HEK293 (cell line): Measurements from ENCODE around the gene AGAP1.
A peak's percentile ranks its signal among the peaks of the same experiment; 100 is the strongest.

Experiments used
- CTCF ChIA-PET: fragments of 350-600 bp; formaldehyde crosslinking; extraction: SDS; loops from one replicate; lab custom pipeline; 2021; ENCODE audit warnings: antibody characterized with exemption; lab: Yijun Ruan, JAX
- POLR2A ChIA-PET: fragments of 300-600 bp; formaldehyde crosslinking; extraction: SDS; loops from one replicate; lab custom pipeline; 2020; ENCODE audit warnings: antibody characterized with exemption, inconsistent platforms; lab: Yijun Ruan, JAX
- H3K27ac ChIP-seq: fragments of 200-500 bp; sonication (Bioruptor generic); 2 replicates; pipeline ENCODE4 v1.5.1; 2014; ENCODE audit warnings: low read depth, low read length, control low read depth, inconsistent platforms; ENCODE audit errors: extremely low read depth
- H3K36me3 ChIP-seq, 2 experiments: fragments of 200-500 bp in 1 of 2; sonication (Bioruptor generic) in 1 of 2; 1 replicate in 1 of 2; 2 replicates in 1 of 2; pipeline ENCODE4 v1.5.1; 2014 to 2017; ENCODE audit warnings: inconsistent platforms in 2 of 2, low read length in 2 of 2; ENCODE audit not compliant: control insufficient read depth in 2 of 2, insufficient read depth in 1 of 2
- H3K4me1 ChIP-seq: fragments of 200-500 bp; sonication (Bioruptor generic); 2 replicates; pipeline ENCODE4 v1.5.1; 2014; ENCODE audit warnings: mild to moderate bottlenecking, low read length, inconsistent platforms; ENCODE audit not compliant: control insufficient read depth, insufficient read depth
- H3K4me3 ChIP-seq: 2 replicates; pipeline ENCODE4 v1.5.1; 2011; ENCODE audit warnings: low read depth, mild to moderate bottlenecking, control low read depth, low read length, moderate library complexity
- H3K9me3 ChIP-seq: fragments of 200-500 bp; sonication (Bioruptor generic); 2 replicates; pipeline ENCODE4 v1.5.1; 2014; ENCODE audit warnings: low read depth, low read length, inconsistent platforms; ENCODE audit not compliant: control insufficient read depth, insufficient read depth
- GLIS1 ChIP-seq: fragments of 450-650 bp; formaldehyde crosslinking; IDR thresholded peaks from 2 replicates; pipeline ENCODE4 v1.5.1; 2016; ENCODE audit warnings: missing biosample characterization, missing genetic modification characterization
- HOXA7 ChIP-seq: sonication (generic); formaldehyde crosslinking; IDR thresholded peaks from 2 replicates; pipeline ENCODE4 v1.8.1; 2022; ENCODE audit warnings: missing genetic modification reagents, borderline replicate concordance
- IKZF3 ChIP-seq: fragments of 450-650 bp; IDR thresholded peaks from 2 replicates; pipeline ENCODE4 v1.5.0; 2018; ENCODE audit warnings: missing biosample characterization, mild to moderate bottlenecking, missing genetic modification characterization, moderate library complexity
- MEIS1 ChIP-seq: sonication (generic); formaldehyde crosslinking; IDR thresholded peaks from 2 replicates; pipeline ENCODE4 v1.8.1; 2022; ENCODE audit warnings: missing genetic modification reagents, mild to moderate bottlenecking, borderline replicate concordance
- PRDM1 ChIP-seq: fragments of 450-650 bp; formaldehyde crosslinking; IDR thresholded peaks from 2 replicates; pipeline ENCODE4; 2016; ENCODE audit warnings: missing biosample characterization, missing genetic modification characterization
- SP7 ChIP-seq: fragments of 450-650 bp; formaldehyde crosslinking; IDR thresholded peaks from 2 replicates; pipeline ENCODE4 v1.5.1; 2016; ENCODE audit warnings: missing biosample characterization, missing genetic modification characterization
- ZBTB8A ChIP-seq: fragments of 450-650 bp; formaldehyde crosslinking; IDR thresholded peaks from 2 replicates; pipeline ENCODE4 v1.5.1; 2016; ENCODE audit warnings: missing biosample characterization, missing genetic modification characterization
- ZEB2 ChIP-seq: fragments of 450-650 bp; formaldehyde crosslinking; IDR thresholded peaks from 2 replicates; pipeline ENCODE4 v1.5.1; 2016; ENCODE audit warnings: missing biosample characterization, missing genetic modification characterization
- ZFP69B ChIP-seq: fragments of 450-650 bp; formaldehyde crosslinking; IDR thresholded peaks from 2 replicates; pipeline ENCODE4 v1.5.1; 2016; ENCODE audit warnings: missing biosample characterization, missing genetic modification characterization
- ZIC2 ChIP-seq: fragments of 450-650 bp; formaldehyde crosslinking; IDR thresholded peaks from 2 replicates; pipeline ENCODE4 v1.5.1; 2016; ENCODE audit warnings: missing biosample characterization, missing genetic modification characterization
- ZNF18 ChIP-seq: fragments of 450-650 bp; formaldehyde crosslinking; IDR thresholded peaks from 2 replicates; pipeline ENCODE4 v1.5.1; 2016; ENCODE audit warnings: missing biosample characterization, missing genetic modification characterization
- ZNF280D ChIP-seq: fragments of 450-650 bp; formaldehyde crosslinking; IDR thresholded peaks from 2 replicates; pipeline ENCODE4 v1.5.1; 2016; ENCODE audit warnings: missing biosample characterization, missing genetic modification characterization
- ZNF366 ChIP-seq: fragments of 450-650 bp; formaldehyde crosslinking; conservative IDR thresholded peaks from 2 replicates; pipeline ENCODE4 v1.5.1; 2016; ENCODE audit warnings: missing biosample characterization, missing genetic modification characterization
- ZNF423 ChIP-seq: fragments of 450-650 bp; formaldehyde crosslinking; IDR thresholded peaks from 2 replicates; pipeline ENCODE4 v1.5.1; 2016; ENCODE audit warnings: missing biosample characterization, missing genetic modification characterization
- ZNF558 ChIP-seq: fragments of 450-650 bp; formaldehyde crosslinking; IDR thresholded peaks from 2 replicates; pipeline ENCODE4 v1.5.1; 2016; ENCODE audit warnings: missing biosample characterization, missing genetic modification characterization
- ZNF658 ChIP-seq: fragments of 450-650 bp; formaldehyde crosslinking; IDR thresholded peaks from 2 replicates; pipeline ENCODE4; 2016; ENCODE audit warnings: missing biosample characterization, missing genetic modification characterization
- ZNF747 ChIP-seq: fragments of 450-650 bp; formaldehyde crosslinking; IDR thresholded peaks from 2 replicates; pipeline ENCODE4 v1.5.1; 2016; ENCODE audit warnings: missing biosample characterization, missing genetic modification characterization
- ZNF792 ChIP-seq: fragments of 450-650 bp; formaldehyde crosslinking; IDR thresholded peaks from 2 replicates; pipeline ENCODE4 v1.5.1; 2016; ENCODE audit warnings: missing biosample characterization, missing genetic modification characterization
- TF ChIP-seq, protein P1 (sequence below): fragments of 450-650 bp; formaldehyde crosslinking; IDR thresholded peaks from 2 replicates; pipeline ENCODE4 v1.5.1; 2016; ENCODE audit warnings: missing biosample characterization, missing genetic modification characterization
- TF ChIP-seq, protein P2 (sequence below): fragments of 450-650 bp; formaldehyde crosslinking; IDR thresholded peaks from 2 replicates; pipeline ENCODE4 v1.5.1; 2016; ENCODE audit warnings: missing biosample characterization, missing genetic modification characterization

The AGAP1 gene

DNA sequence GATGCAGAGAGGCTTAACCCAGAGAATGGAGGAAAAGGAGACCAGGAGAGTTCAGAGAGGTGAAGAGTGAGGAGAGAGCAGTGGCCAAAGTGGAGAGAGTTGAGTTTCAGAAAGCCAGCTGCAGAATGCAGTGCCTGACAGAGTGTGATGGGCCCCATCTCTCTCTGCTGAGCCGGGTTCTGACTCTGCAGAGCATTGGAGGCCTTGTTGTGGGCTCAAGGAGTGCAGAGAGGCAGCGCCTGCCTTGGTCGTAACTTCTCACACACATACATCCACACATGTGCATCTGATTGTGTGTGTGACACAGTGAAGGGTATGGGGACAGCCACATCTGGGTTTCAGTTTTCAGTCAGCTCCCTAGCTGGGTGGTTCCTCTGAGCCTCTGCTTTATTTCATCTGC lies 58.8 kb downstream of the AGAP1 start (continued):
- TF ChIP-seq, protein P1, sequence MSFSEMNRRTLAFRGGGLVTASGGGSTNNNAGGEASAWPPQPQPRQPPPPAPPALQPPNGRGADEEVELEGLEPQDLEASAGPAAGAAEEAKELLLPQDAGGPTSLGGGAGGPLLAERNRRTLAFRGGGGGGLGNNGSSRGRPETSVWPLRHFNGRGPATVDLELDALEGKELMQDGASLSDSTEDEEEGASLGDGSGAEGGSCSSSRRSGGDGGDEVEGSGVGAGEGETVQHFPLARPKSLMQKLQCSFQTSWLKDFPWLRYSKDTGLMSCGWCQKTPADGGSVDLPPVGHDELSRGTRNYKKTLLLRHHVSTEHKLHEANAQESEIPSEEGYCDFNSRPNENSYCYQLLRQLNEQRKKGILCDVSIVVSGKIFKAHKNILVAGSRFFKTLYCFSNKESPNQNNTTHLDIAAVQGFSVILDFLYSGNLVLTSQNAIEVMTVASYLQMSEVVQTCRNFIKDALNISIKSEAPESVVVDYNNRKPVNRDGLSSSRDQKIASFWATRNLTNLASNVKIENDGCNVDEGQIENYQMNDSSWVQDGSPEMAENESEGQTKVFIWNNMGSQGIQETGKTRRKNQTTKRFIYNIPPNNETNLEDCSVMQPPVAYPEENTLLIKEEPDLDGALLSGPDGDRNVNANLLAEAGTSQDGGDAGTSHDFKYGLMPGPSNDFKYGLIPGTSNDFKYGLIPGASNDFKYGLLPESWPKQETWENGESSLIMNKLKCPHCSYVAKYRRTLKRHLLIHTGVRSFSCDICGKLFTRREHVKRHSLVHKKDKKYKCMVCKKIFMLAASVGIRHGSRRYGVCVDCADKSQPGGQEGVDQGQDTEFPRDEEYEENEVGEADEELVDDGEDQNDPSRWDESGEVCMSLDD (tag by site-specific recombination): no peak
- TF ChIP-seq ZNF558: no peak
- TF ChIP-seq ZNF658: no peak
- TF ChIP-seq ZNF792 (tag by site-specific recombination): no peak
- no peak for TF ChIP-seq ZFP69B (tag by site-specific recombination)
- TF ChIP-seq ZNF423: no peak
- no peak for TF ChIP-seq ZEB2 (tag by site-specific recombination)
- TF ChIP-seq IKZF3 (tag by site-specific recombination): no peak
- TF ChIP-seq ZBTB8A (tag by site-specific recombination): no peak
- TF ChIP-seq ZNF747 (tag by site-specific recombination): no peak
- no peak for TF ChIP-seq MEIS1
- no peak for TF ChIP-seq HOXA7 (CRISPR knock-in tag)

DNA sequence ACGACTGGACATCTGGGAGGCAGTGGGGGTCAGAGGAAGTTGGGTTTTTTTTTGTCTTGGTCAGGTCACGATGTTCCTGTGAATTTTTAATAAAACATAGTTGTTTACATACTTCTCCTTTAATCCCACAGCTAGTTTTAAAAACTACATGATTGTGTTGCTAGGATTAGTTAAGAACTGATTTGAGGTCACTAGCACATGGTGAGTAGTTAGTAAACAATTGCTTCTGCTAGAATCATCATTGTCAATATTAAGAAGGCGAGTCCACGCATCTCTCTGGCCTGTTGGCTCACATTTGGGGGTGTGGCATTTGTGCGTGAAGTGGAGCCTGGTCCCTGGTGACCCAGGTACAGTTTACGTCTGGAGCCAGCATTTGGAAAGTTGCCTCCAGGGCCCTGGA lies 59.4 kb downstream of the AGAP1 start:
- POLR2A ChIA-PET: no interaction called here
- Histone ChIP-seq H3K4me1 (peaks cover 9% of the 10 kb centered on the region), H3K4me3 (no peak overlapping the region), H3K9me3 (no peaks in the 10 kb centered on the region), H3K36me3 (no peaks in the 10 kb centered on the region), H3K27ac (no peak overlapping the region)
- TF ChIP-seq ZNF18 (tag by site-specific recombination) (no peak), ZNF280D (no peak)
- CTCF ChIA-PET: interaction anchor here (0.6 to 1.5 kb wide), 3 partner anchors 11 to 409 kb away, joined by 3 to 7 read pairs (median 3); no protein-coding TSS in a partner anchor

GRCh38 chr2:235553696-235554100 lies 59.9 kb downstream of the AGAP1 start:
- Histone ChIP-seq H3K4me3 (no peak overlapping the region), H3K9me3 (no peaks in the 10 kb centered on the region), H3K36me3 (no peaks in the 10 kb centered on the region), H3K27ac (no peak overlapping the region), H3K4me1 (peaks cover 9% of the 10 kb centered on the region)
- TF ChIP-seq ZNF366 (tag by site-specific recombination) (no peak), PRDM1 (tag by site-specific recombination) (peak; percentile 57; the same call in 1 of the 2 replicates), ZIC2 (peak; percentile 90), SP7 (tag by site-specific recombination) (peak; percentile 14; the same call in 1 of the 2 replicates), GLIS1 (tag by site-specific recombination) (peak; percentile 13; the same call in 1 of the 2 replicates)
- TF ChIP-seq, protein P2, sequence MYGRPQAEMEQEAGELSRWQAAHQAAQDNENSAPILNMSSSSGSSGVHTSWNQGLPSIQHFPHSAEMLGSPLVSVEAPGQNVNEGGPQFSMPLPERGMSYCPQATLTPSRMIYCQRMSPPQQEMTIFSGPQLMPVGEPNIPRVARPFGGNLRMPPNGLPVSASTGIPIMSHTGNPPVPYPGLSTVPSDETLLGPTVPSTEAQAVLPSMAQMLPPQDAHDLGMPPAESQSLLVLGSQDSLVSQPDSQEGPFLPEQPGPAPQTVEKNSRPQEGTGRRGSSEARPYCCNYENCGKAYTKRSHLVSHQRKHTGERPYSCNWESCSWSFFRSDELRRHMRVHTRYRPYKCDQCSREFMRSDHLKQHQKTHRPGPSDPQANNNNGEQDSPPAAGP (tag by site-specific recombination): 0 out of 2 replicates have a peak, but pooled peaks have one; percentile 48
- POLR2A ChIA-PET: no interaction called here
- CTCF ChIA-PET: interaction anchor here (0.6 to 1.5 kb wide), 2 partner anchors 40 to 199 kb away, joined by 6 to 7 read pairs; no protein-coding TSS in a partner anchor
